K562 (cell line): ENCODE measurements around the gene RCBTB1. TPM values are rescaled to one million over a fixed set of nuclear protein-coding genes. Genes with fewer than 3 reads are reported as not detected.

Experiments
- ATAC-seq: fragments of 200-7000 bp; cut with Tn5 transposase; 3 replicates; pipeline ENCODE4 v1.9.1; 2020; ENCODE audit warnings: moderate library complexity
- BruUV-seq: library from RNA; stranded (reverse); fragments of 400-500 nt; replicated peaks from 2 replicates; lab custom pipeline; 2021; lab: Mats Ljungman, UMichigan
- CTCF ChIA-PET: fragments of 300-600 bp; formaldehyde crosslinking; extraction: SDS; loops from one replicate; lab custom pipeline; 2021; ENCODE audit warnings: low intra/inter-chr PET ratio; lab: Yijun Ruan, JAX
- POLR2A ChIA-PET: fragments of 300-600, 350-650 bp; sonication (Branson Sonifier 250); formaldehyde crosslinking; extraction: SDS; loops from one replicate; lab custom pipeline; 2021; ENCODE audit warnings: antibody characterized with exemption, inconsistent platforms; lab: Yijun Ruan, JAX
- DNase-seq, 4 experiments: peaks; one replicate each; pipeline versions ENCODE4 v3.0.0 to v3.0.0-alpha.2; 2011 to 2018; ENCODE audit warnings: low spot score in 3 of 4, mixed read lengths in 3 of 4; ENCODE audit errors: extremely low read depth in 1 of 4
- FAIRE-seq: peaks from 2 replicates; lab custom pipeline; 2011; peaks lifted over from hg19 to GRCh38; lab: Jason Lieb, UNC
- H2AFZ ChIP-seq: 2 replicates; pipeline ENCODE4 v1.6.0; 2011; ENCODE audit warnings: low read depth, low read length, control low read depth, inconsistent platforms
- H3K27ac ChIP-seq: fragments of 200-600 bp; 3 replicates; pipeline ENCODE4 v1.8.0; 2011; ENCODE audit warnings: low read depth, mild to moderate bottlenecking, control low read depth, inconsistent platforms, low read length, moderate library complexity, mixed read lengths; ENCODE audit errors: extremely low read depth
- H3K27me3 ChIP-seq, 2 experiments: fragments of 300-600 bp in 1 of 2; 2 replicates in 1 of 2; 3 replicates in 1 of 2; pipeline versions ENCODE4 v1.6.0 to v1.8.0; 2011; ENCODE audit warnings: inconsistent platforms in 2 of 2, low read length in 2 of 2, mild to moderate bottlenecking in 1 of 2, mixed read lengths in 1 of 2, moderate library complexity in 1 of 2; ENCODE audit not compliant: control insufficient read depth in 2 of 2, insufficient read depth in 2 of 2
- H3K36me3 ChIP-seq: fragments of 300-600 bp; 3 replicates; pipeline ENCODE4 v1.8.0; 2011; ENCODE audit warnings: mild to moderate bottlenecking, low read length, inconsistent platforms; ENCODE audit not compliant: control insufficient read depth, insufficient read depth
- H3K4me1 ChIP-seq, 2 experiments: fragments of 200-600 bp in 1 of 2; replicated peaks in 1 of 2; 2 replicates in 1 of 2; 3 replicates in 1 of 2; pipeline versions ENCODE4 v1.5.1 to v1.8.0; 2011; ENCODE audit warnings: inconsistent platforms in 2 of 2, low read length in 2 of 2, mild to moderate bottlenecking in 1 of 2, mixed read lengths in 1 of 2, moderate library complexity in 1 of 2; ENCODE audit not compliant: control insufficient read depth in 2 of 2, insufficient read depth in 2 of 2
- H3K4me2 ChIP-seq: 2 replicates; pipeline ENCODE4 v1.6.1; 2011; ENCODE audit warnings: low read length, control low read depth, inconsistent platforms, mixed read lengths; ENCODE audit not compliant: insufficient read depth
- H3K4me3 ChIP-seq: fragments of 200-600 bp; sonication (generic), shearing (Covaris generic); 2 replicates; pipeline ENCODE4 v1.5.1; 2016; ENCODE audit warnings: control low read depth, inconsistent platforms
- H3K79me2 ChIP-seq: fragments of 200-600 bp; 3 replicates; pipeline ENCODE4 v1.8.0; 2011; ENCODE audit warnings: low read length, inconsistent platforms; ENCODE audit not compliant: control insufficient read depth, insufficient read depth
- H3K9ac ChIP-seq, 2 experiments: 2 replicates each; pipeline versions ENCODE4 v1.6.0 to v1.6.1; 2011; ENCODE audit warnings: low read depth in 2 of 2, low read length in 2 of 2, control low read depth in 1 of 2, inconsistent platforms in 1 of 2, mild to moderate bottlenecking in 1 of 2, mixed read lengths in 1 of 2; ENCODE audit not compliant: insufficient read depth in 1 of 2
- H3K9me1 ChIP-seq: one replicate; pipeline ENCODE4 v1.6.0; 2011; ENCODE audit warnings: inconsistent platforms, mild to moderate bottlenecking, low read length, moderate library complexity; ENCODE audit not compliant: control insufficient read depth, insufficient read depth
- H3K9me3 ChIP-seq: replicated peaks from 2 replicates; pipeline ENCODE4 v1.5.1; 2011; ENCODE audit warnings: low read depth, low read length, inconsistent platforms; ENCODE audit not compliant: control insufficient read depth, insufficient read depth
- H4K20me1 ChIP-seq: replicated peaks from 2 replicates; pipeline ENCODE4 v1.6.1; 2011; ENCODE audit warnings: low read length, inconsistent platforms, mixed read lengths; ENCODE audit not compliant: control insufficient read depth, insufficient read depth
- CHD4 ChIP-seq: fragments of 200-600 bp; sonication (generic); IDR thresholded peaks from 3 replicates; pipeline ENCODE4 v1.6.1; 2012; ENCODE audit warnings: low read depth, mild to moderate bottlenecking, mixed read lengths, low read length, inconsistent platforms; ENCODE audit not compliant: insufficient read depth, insufficient replicate concordance, poor library complexity, severe bottlenecking
- MITF ChIP-seq: IDR thresholded peaks from 2 replicates; pipeline ENCODE4 v1.6.1; 2014; ENCODE audit warnings: antibody characterized with exemption
- PBX2 ChIP-seq, 2 experiments: IDR thresholded peaks in 1 of 2; conservative IDR thresholded peaks in 1 of 2; 2 replicates each; pipeline ENCODE4 v1.6.1; 2016; ENCODE audit warnings: low read depth in 2 of 2, mild to moderate bottlenecking in 1 of 2, missing compliant biosample characterization in 1 of 2, missing genetic modification characterization in 1 of 2, moderate library complexity in 1 of 2
- TFE3 ChIP-seq: fragments of 450-650 bp; formaldehyde crosslinking; IDR thresholded peaks from 2 replicates; pipeline ENCODE4 v1.4.0; 2020; ENCODE audit warnings: mild to moderate bottlenecking, mixed read lengths
- TRIM24 ChIP-seq, 2 experiments: fragments of 450-650 bp; IDR thresholded peaks; 2 replicates each; pipeline ENCODE4 v1.6.1; 2016
- ZNF695 ChIP-seq: fragments of 450-650 bp; formaldehyde crosslinking; IDR thresholded peaks from 2 replicates; pipeline ENCODE4 v1.4.0; 2020; ENCODE audit warnings: mild to moderate bottlenecking, moderate library complexity
- WGBS: fragments of 100-300 bp; shearing (Covaris generic); methylation state at CpG from one replicate; pipeline ENCODE4 v1.1.6; 2016; ENCODE audit warnings: low coverage, mixed read lengths; ENCODE audit not compliant: insufficient coverage; ENCODE audit errors: missing lambda C conversion rate; 5-methylcytosine and 5-hydroxymethylcytosine counted together
- in situ Hi-C: fragments of 300-500 bp; cut with MboI; formaldehyde crosslinking; loops from 4 replicates; pipeline ENCODE4 v1.15.0; 2018; ENCODE audit warnings: inconsistent platforms, mixed read lengths
- intact Hi-C: fragments of 100-400 bp; cut with micrococcal nuclease; formaldehyde crosslinking; loops from 2 replicates; pipeline ENCODE4 v1.14.2; 2022
- polyA plus RNA-seq, 8 experiments: library from polyadenylated mRNA; depleted of rRNA in 4 of 8; stranded (reverse) in 5 of 8; unstranded in 3 of 8; fragments of >200 nt; fragmentation: Nextera tagmentation in 2 of 8; fragmentation: Illumina TruSeq in 1 of 8; extraction: Ambion mirVana in 2 of 8; extraction: Trizol in 1 of 8; gene quantifications; 2 replicates each; pipeline versions ENCODE4 v1.2.1 to v1.2.3, GENCODE V29; 2011 to 2014; ENCODE audit warnings: inconsistent platforms in 1 of 8, missing spikeins in 1 of 8
- total RNA-seq, 7 experiments: library from RNA; depleted of rRNA in 6 of 7; stranded (reverse); fragments of >200 nt in 6 of 7; fragmentation: Illumina TruSeq in 2 of 7; extraction: Trizol in 2 of 7; gene quantifications; 2 replicates each; pipeline versions ENCODE4 v1.2.1 to v1.2.3, GENCODE V29; 2011 to 2021; ENCODE audit warnings: low replicate concordance in 1 of 7

Gene RCBTB1
- total and polyA plus RNA-seq, 9 of the 15 experiments (the other 6 are each of a cell fraction or from before 2014, with no cell fraction given): 4.0 to 11.3 (median 8.4) TPM

GRCh38 chr13:49536144-49536873 is 49.0 kb downstream of the RCBTB1 start:
- intact Hi-C loops: no loop called here
- no TSS peak for BruUV-seq
- Histone ChIP-seq H3K36me3 (peaks cover 20% of the 10 kb centered on the region; the same call in 1 of the 3 replicates), H3K4me2 (no peak overlapping the region), H3K4me1 (peaks cover 0 to 2% of the 10 kb centered on the region in 2 experiments; a peak in 2 of 5 replicates), H3K9me1 (no peaks in the 10 kb centered on the region), H2AFZ (no peak overlapping the region), H3K79me2 (no peaks in the 10 kb centered on the region), H3K9ac (no peak overlapping the region), H3K27me3 (no peaks in the 10 kb centered on the region), H3K27ac (no peak overlapping the region), H3K4me3 (no peak overlapping the region), H3K9me3 (no peaks in the 10 kb centered on the region), H4K20me1 (no peaks in the 10 kb centered on the region)
- DNase-seq: no peak
- TF ChIP-seq MITF (no peak), ZNF695 (CRISPR knock-in tag) (no peak), TRIM24 (IDR thresholded peaks at IDR 0.05) (no peak), CHD4 (no peak), PBX2 (CRISPR knock-in tag; IDR thresholded peaks at IDR 0.05; ENCODE audit: low read depth) (no peak), PBX2 (tag; conservative IDR thresholded peaks at IDR 0.05; ENCODE audit: low read depth) (no peak), TFE3 (CRISPR knock-in tag) (peak; percentile 50)
- WGBS: 72% methylated on average over 6 of the region's 7 CpGs
- no peak for ATAC-seq
- CTCF ChIA-PET: no interaction called here
- in situ Hi-C loops: no loop called here
- FAIRE-seq: no peak
- POLR2A ChIA-PET: no interaction called here
